Mammary epithelial cell (primary cell): ENCODE measurements around the gene PSTPIP2.

Source experiments
- EZH2 ChIP-seq: IDR thresholded peaks from 2 replicates; pipeline ENCODE4 v1.6.1; 2012; ENCODE audit warnings: low read length, inconsistent platforms, borderline replicate concordance
- TF ChIP-seq, protein P1 (sequence below), 2 donors: IDR thresholded peaks in 1 of 2; conservative IDR thresholded peaks in 1 of 2; 2 replicates each; pipeline ENCODE4 v1.5.1; 2011 to 2012; ENCODE audit warnings: inconsistent platforms in 2 of 2, low read length in 2 of 2, mild to moderate bottlenecking in 2 of 2, control low read depth in 1 of 2, low read depth in 1 of 2; ENCODE audit not compliant: insufficient read depth in 1 of 2; ENCODE audit errors: extremely low read depth in 1 of 2

GRCh38 chr18:45976974-45977373 is 95.1 kb downstream of the PSTPIP2 start:
- TF ChIP-seq EZH2 = no peak
- TF ChIP-seq, protein P1, sequence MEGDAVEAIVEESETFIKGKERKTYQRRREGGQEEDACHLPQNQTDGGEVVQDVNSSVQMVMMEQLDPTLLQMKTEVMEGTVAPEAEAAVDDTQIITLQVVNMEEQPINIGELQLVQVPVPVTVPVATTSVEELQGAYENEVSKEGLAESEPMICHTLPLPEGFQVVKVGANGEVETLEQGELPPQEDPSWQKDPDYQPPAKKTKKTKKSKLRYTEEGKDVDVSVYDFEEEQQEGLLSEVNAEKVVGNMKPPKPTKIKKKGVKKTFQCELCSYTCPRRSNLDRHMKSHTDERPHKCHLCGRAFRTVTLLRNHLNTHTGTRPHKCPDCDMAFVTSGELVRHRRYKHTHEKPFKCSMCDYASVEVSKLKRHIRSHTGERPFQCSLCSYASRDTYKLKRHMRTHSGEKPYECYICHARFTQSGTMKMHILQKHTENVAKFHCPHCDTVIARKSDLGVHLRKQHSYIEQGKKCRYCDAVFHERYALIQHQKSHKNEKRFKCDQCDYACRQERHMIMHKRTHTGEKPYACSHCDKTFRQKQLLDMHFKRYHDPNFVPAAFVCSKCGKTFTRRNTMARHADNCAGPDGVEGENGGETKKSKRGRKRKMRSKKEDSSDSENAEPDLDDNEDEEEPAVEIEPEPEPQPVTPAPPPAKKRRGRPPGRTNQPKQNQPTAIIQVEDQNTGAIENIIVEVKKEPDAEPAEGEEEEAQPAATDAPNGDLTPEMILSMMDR (conservative IDR thresholded peaks at IDR 0.05 in 1 of 2, IDR thresholded peaks at IDR 0.05 in 1 of 2; ENCODE audit: extremely low read depth in 1 of 2, insufficient read depth in 1 of 2, low read depth in 1 of 2, low read length in 2 of 2) = no peak
